ENCODE results near the gene CD200R1.

Gene CD200R1

GRCh38 chr3:112974894-112975293 is at the start of gene CD200R1:
TSS of gene CD200R1 (minus strand) at chr3:112975103. CDS start at chr3:112974857, 246 bp downstream.
- DNase-seq (ENCODE audit: low read depth) = no peak

GRCh38 chr3:113021471-113021870 is 46.6 kb upstream of the CD200R1 start:
- DNase-seq (ENCODE audit: low read depth) = no peak

GRCh38 chr3:113019182-113020137 is 44.6 kb upstream of the CD200R1 start:
- peak; percentile 95 for DNase-seq (ENCODE audit: low read depth)

GRCh38 chr3:113018536-113019181 is 43.8 kb upstream of the CD200R1 start:
- peak; percentile 52 for DNase-seq (ENCODE audit: low read depth)

- DNase-seq (ENCODE audit: low read depth) = no peak
Measured at GRCh38 chr3:113013593-113013992, 38.7 kb upstream of the CD200R1 start.

GRCh38 chr3:113008117-113008516 is 33.2 kb upstream of the CD200R1 start:
- no peak for DNase-seq (ENCODE audit: low read depth)

GRCh38 chr3:113006359-113007056 is 31.6 kb upstream of the CD200R1 start:
- no peak for DNase-seq (ENCODE audit: low read depth)

GRCh38 chr3:113005611-113006010 is 30.7 kb upstream of the CD200R1 start:
- no peak for DNase-seq (ENCODE audit: low read depth)

GRCh38 chr3:113002679-113003078 is 27.8 kb upstream of the CD200R1 start:
- peak; percentile 42 for DNase-seq (ENCODE audit: low read depth)

GRCh38 chr3:113002037-113002436 is 27.1 kb upstream of the CD200R1 start:
- no peak for DNase-seq (ENCODE audit: low read depth)

GRCh38 chr3:113000691-113001090 is 25.8 kb upstream of the CD200R1 start:
- peak; percentile 4 for DNase-seq (ENCODE audit: low read depth)

GRCh38 chr3:112995800-112996199 is 20.9 kb upstream of the CD200R1 start:
- no peak for DNase-seq (ENCODE audit: low read depth)

- DNase-seq (ENCODE audit: low read depth) = peak; percentile 92
Measured at GRCh38 chr3:112990672-112991602, 16.0 kb upstream of the CD200R1 start, which contains the start of gene GTPBP8. TSS of gene GTPBP8 (plus strand) at chr3:112990984. CDS start at chr3:112991000, 16 bp downstream.

- DNase-seq (ENCODE audit: low read depth) = no peak
Measured at GRCh38 chr3:112987710-112988334, 12.9 kb upstream of the CD200R1 start.

- DNase-seq (ENCODE audit: low read depth) = peak; percentile 20
Measured at GRCh38 chr3:112984485-112984884, 9.6 kb upstream of the CD200R1 start.

GRCh38 chr3:112982710-112983109 is 7.8 kb upstream of the CD200R1 start:
- DNase-seq (ENCODE audit: low read depth) = no peak

- DNase-seq (ENCODE audit: low read depth) = peak; percentile 17
Measured at GRCh38 chr3:112980080-112980479, 5.2 kb upstream of the CD200R1 start.

- peak; percentile 60 for DNase-seq (ENCODE audit: low read depth)
Measured at GRCh38 chr3:112979244-112979832, 4.4 kb upstream of the CD200R1 start.

- no peak for DNase-seq (ENCODE audit: low read depth)
Measured at GRCh38 chr3:112976953-112977352, 2.0 kb upstream of the CD200R1 start.

- DNase-seq (ENCODE audit: low read depth) = no peak
Measured at GRCh38 chr3:112976001-112976400, 1.1 kb upstream of the CD200R1 start.

- DNase-seq (ENCODE audit: low read depth) = no peak
Measured at GRCh38 chr3:112974178-112974517, 755 bp downstream of the CD200R1 start.
